Heart left ventricle (tissue), 16 donors: ENCODE measurements around the gene RPA1. TPM values are rescaled to one million over a fixed set of nuclear protein-coding genes. Genes with fewer than 3 reads are reported as not detected.

Source experiments
- ATAC-seq, 4 donors: fragments of 200-7000 bp; cut with Tn5 transposase; one replicate each; pipeline ENCODE4 v1.9.1; 2020 to 2022; ENCODE audit warnings: moderate library complexity in 4 of 4, mild to moderate bottlenecking in 3 of 4, moderate number of reproducible peaks in 1 of 4
- DNase-seq, 5 donors: peaks; one replicate each; pipeline ENCODE4 v3.0.0-alpha.2; 2020
- H3K27ac ChIP-seq, 12 donors: fragments of 200-600 bp; sonication (generic) in 4 of 12; one replicate each; pipeline versions ENCODE4 v1.5.0 to v1.8.0; 2016 to 2022; ENCODE audit warnings: mild to moderate bottlenecking in 2 of 12
- H3K27me3 ChIP-seq, 9 donors: fragments of 200-600 bp; sonication (generic) in 2 of 9; one replicate each; pipeline versions ENCODE4 v1.5.1 to v1.8.0; 2016 to 2022; ENCODE audit warnings: mild to moderate bottlenecking in 3 of 9
- H3K36me3 ChIP-seq, 9 donors: fragments of 200-600 bp; sonication (generic) in 2 of 9; one replicate each; pipeline versions ENCODE4 v1.5.0 to v1.8.0; 2018 to 2022; ENCODE audit warnings: mild to moderate bottlenecking in 2 of 9
- H3K4me1 ChIP-seq, 12 donors: fragments of 200-600 bp; sonication (generic) in 4 of 12; one replicate each; pipeline versions ENCODE4 v1.5.0 to v1.8.0; 2016 to 2022; ENCODE audit warnings: mild to moderate bottlenecking in 3 of 12
- H3K4me3 ChIP-seq, 12 donors: fragments of 200-600 bp; sonication (generic) in 4 of 12; one replicate each; pipeline versions ENCODE4 v1.5.0 to v1.8.0; 2017 to 2022; ENCODE audit warnings: mild to moderate bottlenecking in 9 of 12, moderate library complexity in 4 of 12
- H3K9me3 ChIP-seq, 12 donors: fragments of 200-600 bp; sonication (generic) in 4 of 12; one replicate each; pipeline versions ENCODE4 v1.5.0 to v1.8.0; 2016 to 2022; ENCODE audit warnings: mild to moderate bottlenecking in 1 of 12
- CTCF ChIP-seq, 12 donors: fragments of 200-600 bp; sonication (generic) in 4 of 12; IDR thresholded peaks; one replicate each; pipeline versions ENCODE4 v1.5.0 to v1.8.0; 2018 to 2022; ENCODE audit warnings: antibody characterized with exemption in 12 of 12, mild to moderate bottlenecking in 5 of 12
- POLR2A ChIP-seq, 2 donors: fragments of 450-650 bp; IDR thresholded peaks; one replicate each; pipeline ENCODE4 v1.6.1; 2017; ENCODE audit warnings: antibody characterized with exemption in 2 of 2, mild to moderate bottlenecking in 2 of 2, moderate library complexity in 2 of 2
- WGBS, 4 donors: extraction: QIAGEN DNeasy Blood & Tissue Kit in 2 of 4; methylation state at CpG; one replicate each; pipeline versions ENCODE4 v1.1.5 to v1.1.7; 2013 to 2018; 5-methylcytosine and 5-hydroxymethylcytosine counted together
- intact Hi-C, 10 donors: fragments of 100-400 bp; cut with DNase I; formaldehyde crosslinking; loops; one replicate each; pipeline versions ENCODE4 v1.11.1 to v1.14.2; 2022
- polyA plus RNA-seq, 2 donors: library from polyadenylated mRNA; stranded (reverse); fragments of 200-250 nt; gene quantifications; one replicate each; pipeline ENCODE4 v1.2.3, GENCODE V29; 2013
- total RNA-seq, 9 donors: library from RNA; depleted of rRNA in 2 of 9; stranded (reverse); fragments of >200 nt in 2 of 9; fragmentation: NEBNext Ultra II Directional in 3 of 9; extraction: Animal tissue kit (Norgen Biotek cat#: 25700) in 3 of 9; gene quantifications; one replicate each; pipeline versions ENCODE4 v1.1.0 to v1.2.4, GENCODE V29; 2016 to 2023
- donor health status: ischemic (EF 13 %, LVEDD 7.1; RV severe dilation, severe dysfunction).
- donor health status: healthy with polysubstance abuse.
- donor health status: DM: no; HTN: yes; CAD: no.
- donor health status: DM: no; HTN: no; CAD: no.
- donor health status: ischemic (EF 25% LVEDD 6.9; RV normal size, moderate dysfunction).
- donor health status: ischemic (EF 25% LVEDD 5.7; RV mildly dilated, moderate dysfunction).
- donor health status: healthy.
- donor health status: DM: yes; HTN: yes; CAD: no.
- donor health status: ischemic (EF 35%, LVEDD 5.7; RV mildly dilated, moderate dysfunction).
- donor health status: nonischemic (EF 11% LVEDD 7.7; RV severe dilation, severe dysfunction).
- donor health status: DM: yes; HTN: yes; CAD: no.
- donor health status: PGD.
- donor health status: ischemic (EF 29% LVEDD 5.4; RV normal size, mild dysfunction).
- donor health status: nonischemic (EF 23%, LVEDD 6.1; RV moderate dilation, normal function).

RPA1 gene
- total and polyA plus RNA-seq, 11 donors: 10.4 to 87.4 (median 57.3) TPM

DNA sequence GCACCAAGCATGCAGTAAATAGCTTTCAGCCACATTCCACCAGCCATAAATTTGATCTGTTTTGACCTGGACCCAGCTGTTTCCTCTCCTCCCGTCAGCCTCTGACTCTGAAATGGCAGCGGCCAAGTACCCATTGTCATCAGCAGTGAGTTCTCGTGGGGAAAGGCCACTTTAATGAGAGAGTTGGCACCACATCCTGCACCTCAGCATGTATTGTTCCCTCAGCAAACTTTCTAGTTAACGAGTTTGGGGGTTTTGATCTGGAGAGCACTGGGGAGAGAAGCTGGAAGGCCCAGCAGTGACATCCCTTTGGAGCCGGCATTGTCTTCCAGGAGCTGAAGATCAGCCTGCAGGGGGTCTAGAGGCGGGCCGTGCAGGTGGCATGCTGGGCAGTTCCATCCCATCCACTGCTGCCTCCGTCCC, 84.9 kb downstream of the RPA1 start:
- no peaks in the 10 kb centered on the region for H3K9me3 ChIP-seq
- no peaks in the 10 kb centered on the region for H3K36me3 ChIP-seq
- H3K4me1 ChIP-seq: no peaks in the 10 kb centered on the region
- DNase-seq: peak in 1 of 5 donors; percentile 23
- intact Hi-C loops: no loop called here
- H3K27ac ChIP-seq: no peak overlapping the region
- ATAC-seq: no peak
- peaks cover 0 to 25% (median 6%) of the 10 kb centered on the region in 9 donors for H3K27me3 ChIP-seq
- TF ChIP-seq POLR2A (IDR thresholded peaks at IDR 0.05) (no peak), CTCF (IDR thresholded peaks at IDR 0.05) (no peak)
- 49 to 60% (median 52%) methylated on average over 8 of the region's 8 CpGs for WGBS, 4 donors
- no peak overlapping the region for H3K4me3 ChIP-seq

GRCh38 chr17:1915889-1916288, 86.1 kb downstream of the RPA1 start:
- no peaks in the 10 kb centered on the region for H3K36me3 ChIP-seq
- TF ChIP-seq CTCF (IDR thresholded peaks at IDR 0.05) (no peak), POLR2A (IDR thresholded peaks at IDR 0.05) (no peak)
- peaks cover 0 to 17% (median 6%) of the 10 kb centered on the region in 9 donors for H3K27me3 ChIP-seq
- no peak overlapping the region for H3K27ac ChIP-seq
- intact Hi-C loops: no loop called here
- no peaks in the 10 kb centered on the region for H3K9me3 ChIP-seq
- H3K4me3 ChIP-seq: no peak overlapping the region
- no peaks in the 10 kb centered on the region for H3K4me1 ChIP-seq
- 70 to 81% (median 76%) methylated on average over 12 of the region's 12 CpGs for WGBS, 4 donors
- DNase-seq: peak in 1 of 5 donors; percentile 28
- no peak for ATAC-seq

DNA sequence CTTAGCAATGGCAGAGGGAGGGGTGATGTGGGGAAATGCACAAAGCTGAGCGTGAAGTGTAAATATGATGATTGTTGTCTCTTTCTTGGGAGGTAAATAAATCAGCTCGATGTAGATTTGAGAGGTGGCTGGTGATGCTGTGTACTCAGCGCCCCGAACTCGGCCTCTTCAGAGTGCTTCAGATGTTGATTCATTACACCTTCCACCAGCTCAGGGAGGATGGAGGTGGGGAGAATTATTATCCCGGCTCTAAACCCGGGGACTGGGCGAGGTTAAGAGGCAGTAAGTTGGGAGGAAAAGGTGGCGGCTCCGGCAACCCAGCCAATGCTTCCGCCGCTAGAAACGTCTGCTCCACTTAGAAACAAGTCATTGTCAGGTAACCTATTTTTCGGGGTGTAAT, 86.5 kb downstream of the RPA1 start:
- intact Hi-C loops: no loop called here
- ATAC-seq (no peak), DNase-seq (peak in 1 of 5 donors; percentile 7)
- peaks cover 0 to 17% (median 6%) of the 10 kb centered on the region in 9 donors for H3K27me3 ChIP-seq
- no peaks in the 10 kb centered on the region for H3K4me1 ChIP-seq
- no peaks in the 10 kb centered on the region for H3K36me3 ChIP-seq
- H3K9me3 ChIP-seq: no peaks in the 10 kb centered on the region
- WGBS, 4 donors: 79 to 83% (median 80%) methylated on average over 14 of the region's 14 CpGs
- no peak overlapping the region for H3K4me3 ChIP-seq
- TF ChIP-seq CTCF (IDR thresholded peaks at IDR 0.05) (no peak), POLR2A (IDR thresholded peaks at IDR 0.05) (no peak)
- H3K27ac ChIP-seq: no peak overlapping the region

GRCh38 chr17:1916963-1917715, 87.3 kb downstream of the RPA1 start:
- 81 to 88% (median 86%) methylated on average over 17 to 29 of the region's 29 CpGs for WGBS, 4 donors
- H3K4me1 ChIP-seq: no peaks in the 10 kb centered on the region
- H3K36me3 ChIP-seq: no peaks in the 10 kb centered on the region
- no peak overlapping the region for H3K27ac ChIP-seq
- intact Hi-C loops: no loop called here
- no peak for TF ChIP-seq CTCF (IDR thresholded peaks at IDR 0.05)
- TF ChIP-seq POLR2A (IDR thresholded peaks at IDR 0.05): no peak
- DNase-seq (peak in 1 of 5 donors; percentile 49), ATAC-seq (no peak)
- H3K4me3 ChIP-seq: no peak overlapping the region
- H3K27me3 ChIP-seq: peaks cover 0 to 17% (median 6%) of the 10 kb centered on the region in 9 donors
- no peaks in the 10 kb centered on the region for H3K9me3 ChIP-seq
